MM.1S (cell line): Measurements from ENCODE around the gene CLEC7A.

ENCODE experiments used
- CTCF ChIP-seq: fragments of 300-600 bp; sonication (generic); IDR thresholded peaks from 2 replicates; pipeline ENCODE4 v1.5.1; 2016; ENCODE audit warnings: antibody characterized with exemption, low read length, mixed read lengths
- EZH2 ChIP-seq: fragments of 300-600 bp; sonication (generic); optimal IDR thresholded peaks from 2 replicates; pipeline ENCODE3; 2017; ENCODE audit warnings: low read depth, mild to moderate bottlenecking, antibody characterized with exemption, low read length, mixed read lengths
- EZH2phosphoT487 ChIP-seq: fragments of 300-600 bp; sonication (generic); IDR thresholded peaks from 2 replicates; pipeline ENCODE4 v1.6.1; 2018; ENCODE audit warnings: antibody characterized with exemption, low read length

- TF ChIP-seq CTCF (no peak), EZH2 (no peak), EZH2phosphoT487 (no peak)
Measured at GRCh38 chr12:10174986-10175614, 45.1 kb upstream of the CLEC7A start.
